NCI-H2196 (cell line): ENCODE measurements around the gene CHCHD3.
"Not testable (repeated sequence)": the region's sequence is repeated elsewhere in the genome, so short reads cannot be mapped to it uniquely, and the experiment has no call there.

Source experiments
- DNase-seq: peaks from one replicate; lab custom pipeline; 2025; ENCODE audit not compliant: unreplicated experiment; lab: John Stamatoyannopoulos, UW

The CHCHD3 gene

DNA sequence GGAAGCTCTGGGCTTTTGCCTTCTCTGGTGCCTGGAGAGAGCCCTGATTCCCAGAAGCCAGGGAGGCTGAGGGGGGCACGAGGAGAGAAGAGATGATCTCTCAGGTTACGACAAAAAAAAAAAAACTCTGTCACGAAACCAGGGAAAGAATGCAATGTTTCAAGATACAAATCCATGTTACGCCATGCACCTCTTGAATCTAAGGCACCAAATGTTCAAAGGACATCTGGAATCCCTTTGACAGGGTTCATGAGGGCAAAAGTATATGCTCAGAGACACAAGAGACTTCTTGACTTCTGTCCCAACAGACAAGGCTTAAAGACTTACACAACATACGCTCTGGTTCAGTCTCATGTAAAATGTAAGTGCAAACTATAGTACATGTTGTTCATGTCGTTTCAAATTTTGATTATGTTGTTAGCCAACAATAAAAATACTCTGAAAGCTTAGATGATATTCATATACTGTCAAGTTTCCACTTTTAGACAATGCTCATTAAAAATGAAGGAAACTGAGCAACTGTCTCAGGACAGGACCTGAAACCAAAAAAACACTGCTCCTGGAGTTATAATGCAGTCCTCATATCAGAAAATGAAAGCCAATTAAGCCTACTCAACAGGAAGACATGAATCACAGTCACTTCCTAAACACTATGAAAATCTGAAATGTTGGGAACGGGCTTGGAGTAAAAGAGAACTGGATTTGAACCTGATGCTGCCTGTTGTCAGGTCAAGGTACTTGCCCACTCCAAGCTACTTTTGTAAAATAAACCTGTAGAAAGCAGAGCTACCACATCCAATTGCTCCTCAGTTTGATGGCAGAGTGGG lies 72.3 kb downstream of the CHCHD3 start:
- no peak for DNase-seq

DNA sequence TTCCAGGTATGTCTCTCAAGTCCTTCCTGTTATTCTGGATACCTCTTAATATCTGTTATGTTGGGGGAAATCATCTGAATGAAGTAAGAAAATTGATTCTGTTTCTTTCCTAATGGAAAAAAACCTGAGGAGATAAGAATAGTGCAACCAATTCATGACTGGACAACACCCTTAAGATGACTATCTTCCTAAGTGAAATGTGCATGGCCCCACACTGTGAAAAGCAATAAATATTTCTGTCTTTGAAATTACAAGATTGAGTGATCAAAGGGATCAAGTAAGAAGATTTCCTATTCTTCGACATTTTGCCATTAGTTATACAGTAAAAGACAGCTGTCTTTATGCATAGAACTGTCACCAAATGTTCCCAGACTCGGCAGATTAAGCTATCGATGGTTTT lies 73.9 kb downstream of the CHCHD3 start:
- no peak for DNase-seq

DNA sequence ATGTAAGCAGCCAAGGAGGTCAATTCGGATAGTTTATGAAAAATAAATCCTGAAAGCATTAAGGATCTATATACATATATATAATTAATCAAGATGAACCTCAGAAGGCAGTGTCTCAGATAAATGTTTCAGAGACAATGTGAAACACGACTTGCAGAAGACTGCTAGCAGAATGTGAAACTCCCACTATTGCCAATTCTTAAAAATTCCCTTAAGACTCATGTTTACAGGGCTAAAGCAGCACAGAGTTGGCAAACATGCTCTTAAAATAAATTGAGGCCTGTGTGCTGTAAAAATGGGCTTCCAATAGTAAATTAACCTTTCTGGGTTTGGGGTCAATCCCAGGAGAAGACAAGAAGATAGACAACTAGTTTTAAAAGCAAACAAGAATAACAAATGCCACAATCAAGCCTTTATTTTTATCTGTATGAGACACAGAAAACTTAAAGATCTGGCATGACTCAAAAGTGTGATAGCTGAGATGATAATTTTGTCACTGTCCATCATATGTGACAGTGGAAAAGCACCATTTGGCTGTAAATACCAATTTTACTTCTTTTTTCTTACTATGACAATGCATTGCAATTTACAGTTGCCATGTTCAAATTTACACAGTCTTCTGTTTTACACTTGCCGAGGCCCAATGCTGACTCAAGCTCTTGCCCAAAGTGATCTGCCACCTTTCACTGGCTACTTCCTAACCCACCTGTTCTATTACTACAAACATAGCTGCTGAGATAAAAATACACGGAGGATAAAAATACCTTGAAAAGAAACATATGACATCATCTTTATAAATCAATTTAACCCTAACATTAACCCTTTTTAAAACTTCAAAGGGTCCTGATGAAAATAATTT lies 78.6 kb downstream of the CHCHD3 start:
- no peak for DNase-seq

DNA sequence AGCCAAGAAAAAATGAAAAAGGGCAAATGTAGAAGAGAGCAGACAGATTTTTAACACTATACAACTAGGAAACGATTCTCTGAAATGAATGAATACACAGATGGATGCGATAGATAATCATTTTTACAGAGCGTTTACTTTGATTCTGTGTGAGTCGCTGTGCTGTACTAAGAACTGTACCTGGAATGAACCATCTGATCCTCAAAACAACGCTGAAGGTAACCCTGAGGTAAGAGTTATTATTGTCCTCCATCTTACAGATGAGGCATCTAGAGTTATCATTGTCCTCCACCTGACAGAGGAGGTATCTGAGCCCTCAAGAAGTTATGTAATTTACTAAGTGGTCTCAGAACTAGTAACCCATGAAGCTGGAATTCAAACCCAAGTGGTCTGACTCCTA lies 80.2 kb downstream of the CHCHD3 start:
- DNase-seq = no peak

DNA sequence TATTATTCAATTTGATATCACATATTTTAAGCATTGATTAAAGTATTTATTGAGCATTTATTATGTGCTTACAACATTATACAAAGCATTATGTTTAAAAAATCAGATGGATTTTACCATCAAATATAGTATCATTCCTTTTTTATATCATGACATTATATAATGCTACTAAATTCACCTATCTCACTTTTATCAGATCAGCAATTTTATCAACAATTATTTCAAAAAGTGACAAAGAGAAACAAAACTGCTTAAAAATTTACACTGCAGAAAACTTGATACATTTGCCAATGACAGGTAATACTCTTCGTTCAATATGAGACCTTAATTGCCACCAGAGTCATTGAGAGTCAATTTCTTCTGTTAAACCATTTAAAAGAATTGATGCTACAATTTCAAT lies 82.0 kb downstream of the CHCHD3 start:
- DNase-seq = no peak

DNA sequence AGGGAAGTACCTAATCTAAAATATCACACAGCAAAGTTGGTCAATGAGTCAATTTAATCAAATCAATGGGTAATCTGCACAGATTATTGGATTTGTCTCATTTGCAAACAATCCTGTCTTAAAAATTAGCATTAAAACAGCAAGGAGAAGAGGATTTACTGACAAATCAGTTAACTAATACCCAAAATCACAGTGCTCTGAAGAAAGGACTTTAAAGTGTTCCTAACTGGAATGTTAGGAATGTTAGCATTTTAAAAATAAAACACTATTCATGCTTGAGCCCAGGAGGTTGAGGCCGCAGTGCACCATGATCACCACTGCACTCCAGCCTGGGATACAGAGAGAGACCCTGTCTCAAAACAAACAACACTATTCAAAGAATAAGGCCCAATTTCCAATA lies 83.1 kb downstream of the CHCHD3 start:
- DNase-seq = no peak

DNA sequence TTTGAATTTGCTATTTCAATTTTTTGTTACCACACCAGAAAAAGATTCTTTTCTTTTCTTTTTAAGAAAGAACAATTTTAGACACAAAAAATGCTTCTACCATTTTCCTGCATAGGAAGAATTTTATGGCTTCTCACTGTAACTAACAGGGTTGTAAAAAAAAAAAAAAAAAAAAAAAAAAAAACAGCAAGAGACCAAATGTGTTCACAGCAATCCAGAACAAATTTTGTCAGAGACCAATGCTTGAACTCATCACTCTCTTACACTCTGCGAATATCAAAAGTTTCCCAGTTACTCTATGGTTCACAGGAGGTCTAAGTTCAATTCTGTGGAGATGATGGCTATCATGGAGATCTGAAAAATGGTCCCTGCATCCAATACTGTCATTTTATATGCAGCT lies 84.4 kb downstream of the CHCHD3 start:
- DNase-seq = no peak

DNA sequence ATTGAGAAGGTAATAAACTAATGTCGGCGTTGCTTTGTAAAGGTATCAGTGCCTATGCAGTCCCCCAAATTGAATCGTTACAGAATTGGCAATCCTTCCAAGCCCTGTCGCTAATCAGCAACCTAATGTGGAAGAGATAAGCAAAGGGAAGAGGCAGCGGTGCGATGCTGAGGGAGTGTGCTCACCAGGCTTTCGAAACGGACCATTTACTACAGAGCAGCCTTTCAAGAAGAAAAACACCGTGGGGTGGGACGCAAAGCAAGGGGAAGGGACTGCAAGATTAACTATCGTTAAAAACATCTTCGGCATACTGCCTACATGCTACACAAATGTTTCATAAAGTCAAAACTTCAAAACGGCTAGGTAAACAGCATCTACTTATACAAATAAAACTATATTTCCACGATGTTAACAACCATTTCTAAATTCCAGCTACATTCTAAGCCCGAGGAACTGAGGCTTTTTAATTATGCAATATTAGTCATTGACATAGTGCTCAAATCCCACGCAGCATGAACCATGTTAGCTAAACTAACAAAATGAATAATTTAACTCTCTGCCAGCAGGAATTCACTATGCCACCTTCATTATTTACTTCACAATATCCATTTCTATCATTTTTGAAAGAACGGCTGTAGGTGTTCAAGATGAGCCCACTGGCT lies 85.2 kb downstream of the CHCHD3 start:
- no peak for DNase-seq

DNA sequence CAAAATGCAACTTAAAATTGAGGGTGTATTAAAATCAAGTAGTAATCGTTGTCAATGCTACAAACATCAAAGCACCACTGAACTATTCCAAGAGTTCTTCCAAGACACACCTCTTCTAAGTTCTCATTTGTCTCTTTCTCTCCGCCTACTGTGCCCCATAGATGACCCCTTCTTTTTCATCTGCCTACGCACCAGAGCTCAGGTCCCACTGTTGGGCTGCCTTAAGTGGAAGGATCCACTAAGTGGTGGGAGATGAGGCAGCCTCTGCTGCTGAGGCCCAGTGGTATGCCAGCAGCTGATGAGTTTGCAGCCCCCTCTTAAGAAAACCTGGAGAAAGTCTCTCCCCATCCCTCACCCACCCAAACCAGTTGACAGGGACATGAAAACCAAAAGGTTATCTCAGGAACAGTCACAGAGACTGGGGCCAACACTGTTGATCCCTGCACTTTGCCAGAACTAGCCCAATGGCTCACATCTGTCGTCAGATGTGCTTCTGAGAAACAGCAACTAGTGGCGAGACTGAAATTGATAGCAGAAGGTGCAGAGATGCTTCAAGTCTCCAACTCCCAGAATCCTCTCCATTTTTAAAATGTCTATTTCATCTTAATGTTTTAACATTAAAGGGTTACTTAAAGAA lies 88.4 kb downstream of the CHCHD3 start:
- no peak for DNase-seq

DNA sequence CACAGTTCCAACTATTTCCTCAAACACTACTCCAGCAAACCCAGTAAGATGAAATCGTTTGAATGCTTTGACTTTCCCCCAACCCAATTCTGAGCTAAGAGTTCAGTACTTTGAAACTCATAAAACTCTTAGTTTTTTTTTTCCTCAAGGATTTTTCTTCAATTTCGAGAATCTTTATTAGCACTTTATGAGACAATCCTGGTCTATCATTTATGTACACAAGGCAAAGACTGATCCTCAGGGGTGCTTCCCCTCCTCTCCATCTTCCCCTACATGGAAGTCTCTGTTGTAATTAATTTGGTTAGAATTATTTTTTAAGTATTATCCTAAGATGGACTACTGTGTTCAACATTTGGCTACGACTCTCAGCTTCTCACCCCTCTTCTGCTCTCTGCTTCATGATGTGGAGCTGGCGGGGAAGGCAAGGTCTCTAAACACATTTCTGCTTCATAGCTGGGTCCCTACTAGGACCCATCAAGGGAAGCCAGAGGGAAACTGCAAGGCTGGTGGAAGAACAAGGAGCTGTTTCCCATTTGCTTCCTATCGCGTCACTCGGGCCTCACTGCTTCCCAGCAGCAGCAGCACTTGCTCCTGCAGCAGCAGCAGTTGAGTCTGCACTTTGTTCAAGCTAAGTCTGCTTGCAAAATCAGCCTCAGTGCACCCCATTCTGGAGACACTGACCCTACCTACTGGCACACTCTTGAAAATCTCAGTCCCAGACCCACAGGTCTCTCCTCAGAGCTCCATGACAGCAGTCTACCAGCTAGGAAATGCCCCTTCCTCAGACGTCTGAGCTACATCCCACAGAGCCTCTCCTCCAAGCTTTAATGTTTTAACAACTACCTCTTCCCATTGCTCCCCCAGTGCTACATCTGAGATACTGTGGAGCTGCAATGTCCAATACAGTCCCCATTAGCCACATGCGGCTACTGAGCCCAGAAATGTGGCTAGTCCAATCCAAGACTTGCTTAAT lies 90.0 kb downstream of the CHCHD3 start:
- DNase-seq = no peak

DNA sequence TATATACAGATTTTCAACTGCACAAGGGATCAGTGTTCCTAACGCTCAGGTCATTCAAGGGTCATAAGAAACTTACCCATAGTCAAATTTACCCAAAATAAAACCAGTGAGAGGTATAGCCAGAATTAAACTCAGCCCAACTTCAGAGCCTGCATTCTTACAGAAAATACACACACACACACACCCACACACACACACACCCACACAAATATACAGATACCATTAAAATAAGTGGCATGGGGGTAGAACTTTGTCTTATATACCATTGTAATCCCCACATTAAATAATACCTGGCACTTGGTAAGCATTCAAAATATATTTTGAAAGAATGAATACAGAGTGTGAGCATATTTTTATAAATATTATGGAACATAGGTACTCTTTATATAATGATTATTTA lies 93.8 kb downstream of the CHCHD3 start:
- no peak for DNase-seq

DNA sequence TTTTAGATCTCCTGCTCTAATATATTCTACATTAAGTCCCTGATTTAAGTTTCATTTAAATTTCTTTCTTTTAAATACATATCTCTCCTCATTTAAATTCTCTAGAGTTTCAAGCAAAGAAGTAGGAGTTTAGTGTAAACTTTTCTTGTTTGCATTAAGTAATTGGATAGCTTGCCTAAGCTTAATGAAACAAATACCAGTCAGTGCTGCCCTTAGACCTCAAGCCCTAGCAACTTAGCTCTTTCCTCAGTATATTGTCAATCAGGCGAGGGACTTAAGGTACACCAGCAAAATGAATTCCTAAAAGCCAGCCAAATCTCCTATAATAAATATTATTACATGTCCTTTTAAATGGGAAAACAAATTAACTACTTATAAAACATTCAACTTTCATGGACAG lies 101.5 kb downstream of the CHCHD3 start:
- DNase-seq = no peak

DNA sequence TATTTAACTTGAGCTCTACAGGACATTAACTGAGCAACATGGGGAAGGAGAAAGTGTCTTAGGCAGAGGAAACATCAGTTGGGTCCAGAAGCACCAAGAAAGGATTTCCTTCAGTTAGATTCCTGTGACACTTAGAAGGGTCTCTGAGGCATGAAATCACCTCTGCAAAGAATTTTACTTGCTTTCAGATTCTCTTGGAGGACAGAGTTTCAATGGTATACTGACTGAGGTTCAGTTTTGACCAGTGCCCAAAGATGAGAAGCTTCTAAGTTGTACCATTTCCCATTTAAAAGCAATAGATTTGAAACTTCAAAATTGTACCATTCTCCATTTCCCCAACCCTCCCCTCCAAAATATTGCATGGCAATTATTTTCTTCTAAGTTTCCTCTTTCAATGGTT lies 102.4 kb downstream of the CHCHD3 start:
- no peak for DNase-seq

DNA sequence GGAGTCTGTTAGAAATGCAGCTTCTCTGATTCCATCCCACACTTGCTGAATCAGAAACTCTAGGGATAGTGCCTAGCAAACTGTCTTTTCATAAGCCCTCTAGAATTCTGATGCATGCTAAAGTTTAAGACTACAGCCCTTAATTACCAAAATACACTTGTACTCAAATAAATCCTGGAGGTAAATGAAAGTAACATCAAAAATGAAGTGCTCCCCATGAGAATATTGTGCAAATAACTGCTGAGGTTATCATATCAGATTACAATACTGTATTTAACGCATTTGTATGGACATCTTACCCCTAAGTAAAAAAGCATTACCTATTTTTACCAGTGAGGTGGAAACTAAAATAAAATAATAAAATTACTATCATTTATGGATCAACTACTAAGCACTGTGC lies 104.7 kb downstream of the CHCHD3 start:
- DNase-seq = no peak

DNA sequence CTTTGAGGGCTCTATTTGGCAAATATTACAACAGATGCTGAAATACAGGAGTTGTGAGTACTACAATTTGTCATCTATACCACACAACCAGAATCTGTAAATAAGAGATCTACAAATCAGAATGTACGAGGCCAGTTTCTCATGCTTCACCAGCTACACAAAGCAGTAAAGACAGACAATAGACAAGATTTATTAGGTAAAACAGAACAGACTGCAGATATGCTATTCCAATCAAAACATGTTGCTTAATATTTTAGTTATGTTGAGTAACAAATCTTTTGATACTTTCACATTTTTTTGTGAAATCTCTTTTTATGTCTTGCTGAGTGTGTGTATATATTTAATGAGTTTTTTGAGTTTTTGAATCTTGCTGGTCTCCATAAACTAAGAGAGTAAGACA lies 109.1 kb downstream of the CHCHD3 start:
- DNase-seq = no peak

DNA sequence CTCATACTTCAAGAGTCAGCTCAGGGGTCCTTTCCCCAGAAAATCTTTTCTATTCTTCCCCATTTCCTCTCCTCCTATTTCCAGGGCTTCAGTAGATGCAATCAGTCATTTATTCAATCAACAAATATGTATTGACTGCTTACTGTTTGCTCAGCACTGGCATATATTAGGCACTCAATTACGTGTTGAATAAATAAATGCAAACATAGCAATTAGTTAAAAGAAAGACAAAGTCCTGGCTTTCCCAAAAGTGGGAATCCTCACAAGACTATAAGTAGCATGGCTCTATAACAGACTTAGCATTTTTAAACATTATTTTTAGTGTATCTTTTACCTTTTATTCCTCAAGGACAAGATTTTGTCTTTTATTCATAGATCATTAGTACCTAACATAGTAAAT lies 111.6 kb downstream of the CHCHD3 start:
- no peak for DNase-seq

DNA sequence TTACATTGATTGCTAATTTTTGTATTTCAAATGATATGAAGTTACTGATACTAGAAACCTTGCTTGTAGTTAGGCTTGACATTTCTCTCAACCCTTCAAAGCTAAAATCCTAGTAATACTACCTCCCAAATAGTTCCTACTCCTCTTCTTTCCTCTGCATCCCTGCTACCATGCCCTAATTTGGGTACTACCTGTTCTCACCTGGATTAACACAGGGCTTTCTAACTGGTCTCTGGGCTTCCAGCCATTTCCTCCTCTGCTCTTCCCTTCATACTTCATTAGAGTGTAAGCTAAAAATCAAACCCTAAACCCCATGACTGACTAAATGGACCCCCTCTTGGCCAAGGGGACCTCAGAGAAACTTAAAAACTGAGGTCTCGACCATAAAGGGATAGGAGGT lies 112.4 kb downstream of the CHCHD3 start:
- DNase-seq = no peak

DNA sequence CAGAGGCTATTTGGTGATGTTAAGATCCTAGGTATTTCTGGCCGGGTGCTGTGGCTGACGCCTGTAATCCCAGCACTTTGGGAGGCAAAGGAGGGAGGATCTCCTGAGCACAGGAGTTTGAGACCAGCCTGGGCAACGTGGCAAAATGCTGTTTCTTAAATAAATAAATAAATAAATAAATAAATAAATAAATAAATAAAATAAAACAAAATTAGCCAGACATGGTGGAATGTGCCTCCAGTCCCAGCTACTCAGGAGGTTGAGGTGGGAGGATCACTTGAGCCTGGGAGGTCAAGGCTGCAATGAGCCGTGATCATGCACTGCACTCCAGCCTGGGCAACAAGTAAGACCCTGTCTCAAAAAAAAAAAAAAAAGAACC lies 114.4 kb downstream of the CHCHD3 start:
- DNase-seq = not testable (repeated sequence)

DNA sequence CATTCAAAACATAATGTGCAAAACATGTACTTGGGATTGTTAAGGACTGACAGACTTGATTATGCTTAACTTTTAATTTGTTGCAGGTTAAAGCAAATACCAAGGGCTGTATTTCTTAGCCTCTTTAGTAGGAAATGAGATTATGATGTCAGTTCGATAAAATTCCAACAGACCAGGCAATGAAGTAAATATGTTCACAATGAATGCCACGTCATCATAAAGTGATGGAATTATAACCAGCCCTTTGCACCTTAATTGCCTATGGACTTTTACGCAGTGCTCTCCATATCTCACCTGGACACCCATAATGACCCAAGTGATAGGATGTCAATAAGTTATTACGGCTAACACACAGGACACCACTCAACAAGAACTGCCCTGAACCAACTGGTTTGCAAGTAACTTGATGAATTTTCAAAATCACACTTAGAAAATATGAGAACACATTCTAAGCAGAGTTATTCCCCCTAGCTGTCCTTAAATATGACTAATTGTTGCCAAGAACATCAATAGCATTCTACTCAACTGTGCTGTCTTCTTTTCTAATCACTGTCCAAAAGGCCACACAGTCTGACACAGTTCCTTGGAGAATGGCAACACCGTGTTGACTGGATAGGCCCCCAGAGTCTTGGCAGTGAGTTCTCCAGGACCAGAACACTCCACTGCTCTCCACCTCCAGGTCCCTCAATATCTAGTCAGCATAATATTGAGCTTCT lies 115.0 kb downstream of the CHCHD3 start:
- no peak for DNase-seq

DNA sequence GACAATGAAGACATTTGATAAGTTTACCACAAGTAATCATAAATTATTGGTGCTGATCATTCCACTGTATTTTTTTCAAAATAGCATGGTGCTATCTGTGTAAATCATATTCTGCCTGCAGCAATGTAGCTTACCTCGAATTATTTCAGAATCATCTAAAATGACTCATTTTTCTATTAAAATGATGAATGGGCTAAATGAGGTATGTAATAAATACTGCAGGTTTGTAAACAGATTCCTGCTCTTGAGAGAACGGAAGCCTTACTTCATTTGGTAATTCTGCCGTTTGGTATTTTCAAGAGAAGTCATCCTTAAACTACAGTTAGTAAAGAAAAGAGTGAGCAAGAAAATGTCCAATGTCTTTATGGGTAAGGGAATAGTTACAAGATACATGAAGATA lies 115.9 kb downstream of the CHCHD3 start:
- DNase-seq = no peak
